GM18873 (cell line): ENCODE results near the gene ZNF396.
A peak's percentile ranks its signal among the peaks of the same experiment; 100 is the strongest.

ENCODE experiments used
- ATAC-seq: cut with Tn5 transposase; IDR thresholded peaks from one replicate; pipeline ENCODE4 v1.9.1; 2021; ENCODE audit warnings: mild to moderate bottlenecking, moderate library complexity, moderate number of reproducible peaks; ENCODE audit not compliant: unreplicated experiment, low FRiP score

The ZNF396 gene

GRCh38 chr18:35386600-35387100 lies 9.5 kb upstream of the ZNF396 start:
- no peak for ATAC-seq

DNA sequence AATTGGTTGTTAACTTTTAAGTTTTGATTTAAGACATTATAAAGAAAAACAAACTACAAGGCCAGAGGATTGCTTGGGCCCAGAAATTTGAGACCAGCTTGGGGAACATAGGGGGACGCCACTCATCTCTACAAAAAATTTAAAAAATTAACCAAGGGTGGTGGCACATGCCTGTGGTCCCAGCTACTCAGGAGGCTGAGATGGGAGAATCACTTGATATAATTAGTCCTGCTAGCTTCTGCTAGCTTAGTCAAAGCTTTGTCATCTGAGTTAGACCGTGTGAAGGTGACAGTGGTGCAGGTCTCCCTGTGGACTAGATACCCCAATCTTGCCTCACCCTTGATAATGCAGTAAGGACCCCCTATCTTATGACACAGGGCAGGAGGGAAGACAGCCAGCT lies 6.0 kb upstream of the ZNF396 start:
- ATAC-seq = no peak

DNA sequence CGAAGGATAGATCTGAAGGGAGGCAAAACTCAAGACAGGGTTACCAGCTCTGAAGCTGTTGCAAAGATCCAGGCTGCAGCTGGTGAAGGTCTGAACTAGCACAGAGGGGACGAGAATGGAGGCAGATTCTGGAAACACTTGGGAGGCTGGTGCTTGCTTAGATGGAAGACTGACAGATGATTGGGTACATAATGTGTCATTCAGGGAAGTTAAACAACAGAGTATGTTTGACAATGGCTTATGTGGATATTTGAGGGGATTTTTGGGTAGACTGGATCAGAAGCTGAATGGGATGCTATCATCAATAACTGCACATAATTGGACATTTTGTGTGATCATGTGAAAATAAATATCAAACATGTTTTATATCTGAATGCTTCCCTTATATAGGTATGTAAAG lies 2.3 kb upstream of the ZNF396 start:
- ATAC-seq = no peak

GRCh38 chr18:35378574-35378896 lies 1.4 kb upstream of the ZNF396 start:
- no peak for ATAC-seq

DNA sequence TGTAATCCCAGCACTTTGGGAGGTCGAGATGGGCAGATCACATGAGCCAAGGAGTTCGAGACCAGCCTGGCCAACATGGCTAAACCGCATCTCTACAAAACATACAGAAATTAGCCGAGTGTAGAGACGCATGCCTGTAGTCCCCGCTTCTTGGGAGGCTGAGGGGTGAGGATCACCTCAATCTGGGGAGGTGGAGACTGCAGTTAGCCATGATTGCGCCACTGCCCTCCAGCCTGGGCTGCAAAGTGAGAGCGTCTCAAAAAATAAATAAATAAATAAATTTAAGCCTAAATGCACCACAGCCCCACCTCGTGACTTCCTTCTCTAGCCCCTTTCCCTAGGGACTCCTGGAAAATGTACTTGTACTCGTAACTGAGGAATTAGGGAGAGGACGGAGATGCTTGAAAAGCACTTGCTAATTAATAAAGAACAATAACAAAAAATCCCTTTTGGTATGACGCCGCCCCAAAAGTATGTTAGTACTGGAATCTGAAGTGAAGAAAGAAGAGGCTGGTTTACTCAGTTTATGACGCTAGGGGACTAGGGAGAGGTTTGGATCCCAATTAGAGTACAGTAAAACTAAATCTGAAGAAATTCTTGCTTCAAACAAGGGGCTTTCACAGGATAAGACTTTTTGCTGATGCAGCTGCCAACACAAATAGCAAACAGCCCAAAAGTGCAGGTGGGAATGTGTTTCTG lies 887 bp upstream of the ZNF396 start:
- ATAC-seq = no peak

- peak; percentile 54 for ATAC-seq
Measured at GRCh38 chr18:35376393-35376741, 770 bp downstream of the ZNF396 start.

- ATAC-seq = no peak
Measured at GRCh38 chr18:35374708-35375107, 2.4 kb downstream of the ZNF396 start.

GRCh38 chr18:35371412-35372195 lies 5.5 kb downstream of the ZNF396 start:
- no peak for ATAC-seq

- no peak for ATAC-seq
Measured at GRCh38 chr18:35369126-35369525, 8.0 kb downstream of the ZNF396 start.

DNA sequence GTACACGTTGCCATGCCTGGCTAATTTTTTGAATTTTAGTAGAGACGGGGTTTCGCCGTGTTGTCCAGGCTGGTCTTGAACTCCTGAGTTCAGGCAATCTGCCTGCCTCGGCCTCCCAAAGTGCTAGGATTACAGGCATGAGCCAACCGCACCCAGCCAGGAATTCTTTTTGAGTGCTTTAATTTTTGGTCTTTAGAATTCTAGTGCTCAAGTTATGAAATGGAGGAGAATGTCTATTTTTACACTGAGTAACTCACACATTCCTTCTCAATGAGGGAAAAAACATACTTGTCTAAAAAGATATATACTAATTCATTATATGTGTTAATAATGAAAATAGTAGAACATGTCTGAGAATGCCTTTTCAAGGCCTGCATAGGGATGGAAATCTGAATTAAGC lies 8.5 kb downstream of the ZNF396 start:
- ATAC-seq = no peak

GRCh38 chr18:35362531-35362930 lies 14.6 kb downstream of the ZNF396 start:
- no peak for ATAC-seq

DNA sequence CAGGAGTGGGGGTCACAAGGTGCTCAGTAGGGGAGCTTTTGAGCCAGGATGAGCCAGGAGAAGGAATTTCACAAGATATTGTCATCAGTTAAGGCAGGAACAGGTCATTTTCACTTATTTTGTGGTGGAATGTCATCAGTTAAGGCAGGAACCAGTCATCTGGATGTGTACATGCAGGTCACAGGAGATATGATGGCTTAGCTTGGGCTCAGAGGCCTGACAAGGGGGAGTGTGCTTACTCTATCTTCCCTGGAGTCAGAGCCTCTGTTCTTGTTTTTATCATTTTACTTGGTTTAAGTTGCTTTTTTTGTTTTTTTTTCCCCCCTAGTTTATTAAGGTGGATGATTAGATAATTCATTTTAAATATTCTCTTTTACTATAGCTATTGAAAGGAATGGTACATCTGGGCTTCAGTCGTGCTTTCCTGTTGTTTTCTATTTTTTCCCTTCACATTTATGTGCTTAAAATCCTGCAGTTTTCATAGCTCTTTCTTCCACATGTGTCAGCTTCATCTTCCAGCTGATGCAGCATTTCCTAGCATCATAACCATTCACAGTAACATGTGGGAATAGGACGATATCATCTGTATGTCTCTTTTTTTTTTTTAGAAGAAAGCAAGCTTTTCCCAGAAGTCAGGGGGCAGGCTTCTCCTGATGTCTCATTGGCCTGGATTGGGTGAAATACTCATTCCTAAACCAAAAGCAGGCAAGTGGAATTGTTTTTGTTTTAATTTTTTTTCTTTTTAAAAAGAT lies 15.4 kb downstream of the ZNF396 start:
- no peak for ATAC-seq

GRCh38 chr18:35355140-35355618 lies 22.0 kb downstream of the ZNF396 start:
- ATAC-seq = peak; percentile 96

GRCh38 chr18:35352778-35353177 lies 24.4 kb downstream of the ZNF396 start:
- no peak for ATAC-seq

DNA sequence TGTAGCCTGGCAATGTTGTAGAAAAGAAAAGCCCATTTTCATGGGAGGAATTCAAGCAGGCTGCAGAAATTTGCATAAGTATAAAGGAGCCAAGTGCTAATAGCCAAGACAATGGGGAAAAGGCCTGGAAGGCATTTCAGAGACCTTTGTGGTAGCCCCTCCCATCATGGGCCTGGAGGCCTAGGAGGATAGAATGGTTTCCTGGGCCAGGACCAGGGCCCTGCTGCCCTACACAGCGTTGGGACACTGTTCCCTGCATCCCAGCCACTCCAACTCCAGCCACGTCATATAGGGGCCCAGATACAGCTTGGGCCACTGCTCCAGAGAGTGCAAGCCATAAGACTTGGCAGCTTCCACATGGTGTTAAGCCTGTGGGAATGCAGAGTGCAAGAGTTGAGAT lies 24.9 kb downstream of the ZNF396 start:
- no peak for ATAC-seq

DNA sequence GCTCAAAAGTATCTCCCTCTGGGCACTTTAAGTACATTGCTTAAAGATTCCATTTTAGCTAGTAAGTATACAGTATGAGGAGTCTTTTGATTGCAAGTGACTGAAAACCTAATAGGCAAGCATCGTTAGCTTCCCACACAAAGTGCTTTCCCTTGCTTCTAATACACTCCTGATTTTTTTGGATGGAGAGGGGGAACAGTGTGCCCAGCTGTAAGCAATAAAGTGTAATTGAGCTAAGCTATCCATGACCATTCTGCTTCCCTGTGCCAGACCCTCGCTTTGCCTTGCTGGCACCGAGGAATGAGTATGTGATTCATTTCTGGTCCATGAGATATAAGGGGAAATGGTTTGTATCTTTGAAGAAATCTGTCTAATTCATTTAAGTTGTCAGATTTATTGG lies 29.1 kb downstream of the ZNF396 start:
- ATAC-seq = no peak

DNA sequence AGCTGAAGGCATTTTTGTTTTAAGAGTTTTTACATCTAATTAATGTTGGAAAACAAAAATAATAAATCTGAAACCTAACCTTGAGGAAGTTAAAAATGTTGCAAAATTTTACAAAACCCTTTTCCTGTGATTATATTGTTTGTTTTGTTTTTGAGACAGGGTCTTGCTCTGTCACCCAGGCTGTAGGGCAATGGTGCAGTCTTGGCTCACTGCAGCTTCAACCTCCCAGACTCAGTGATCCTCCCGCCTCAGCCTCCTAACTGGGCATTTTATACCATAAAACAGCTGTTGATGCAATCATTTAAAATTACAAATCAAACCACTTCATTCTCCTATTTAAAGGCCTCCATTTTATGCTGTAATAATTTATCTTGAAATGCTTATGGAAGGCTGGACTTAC lies 31.2 kb downstream of the ZNF396 start:
- no peak for ATAC-seq

DNA sequence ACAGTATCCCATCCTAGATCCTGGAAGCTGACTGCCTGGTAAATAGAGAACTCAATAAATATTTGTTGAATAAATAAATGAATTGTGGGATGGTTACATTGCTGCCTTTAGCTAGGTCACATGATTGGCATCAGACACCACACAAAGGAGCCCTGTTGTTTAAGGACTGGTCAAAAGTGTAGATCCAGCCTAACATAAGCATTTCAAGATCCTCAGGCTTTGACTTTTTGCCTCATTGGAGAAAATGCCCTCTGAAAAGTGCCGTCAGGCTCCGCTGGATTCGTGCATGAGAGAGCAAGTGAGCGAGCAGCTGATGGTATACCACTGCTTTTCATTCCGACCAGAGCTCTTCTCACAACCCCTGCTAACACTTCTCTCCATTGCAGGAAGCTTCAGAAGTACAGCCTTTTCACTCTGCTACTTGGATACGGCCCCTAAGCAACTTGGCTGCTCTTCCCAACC lies 31.6 kb downstream of the ZNF396 start:
- ATAC-seq = no peak

GRCh38 chr18:35344736-35345459 lies 32.2 kb downstream of the ZNF396 start:
- peak; percentile 29 for ATAC-seq

- peak; percentile 89 for ATAC-seq
Measured at GRCh38 chr18:35343936-35344735, 33.0 kb downstream of the ZNF396 start, which contains the start of gene ZNF24. TSS of gene ZNF24 (minus strand) at chr18:35344420. CDS start at chr18:35340650, 3,770 bp downstream.
